T-cell (primary cell): ENCODE measurements around the gene HIPK2. TPM values are rescaled to one million over a fixed set of nuclear protein-coding genes. Genes with fewer than 3 reads are reported as not detected.

ENCODE experiments used
- ATAC-seq, 4 experiments: fragments of 200-7000 bp in 3 of 4; fragments of 150-1000 bp in 1 of 4; cut with Tn5 transposase; replicated peaks in 1 of 4; 1 replicate in 3 of 4; 2 replicates in 1 of 4; pipeline ENCODE4 v1.10.0; 2021; ENCODE audit warnings: moderate library complexity in 3 of 4, mild to moderate bottlenecking in 2 of 4, moderate number of reproducible peaks in 1 of 4
- CTCF ChIA-PET, 2 donors: fragments of 300-600 bp; sonication (Branson Sonifier 250); formaldehyde crosslinking; loops; one replicate each; lab custom pipeline; 2022; ENCODE audit warnings: antibody characterized with exemption in 2 of 2; lab: Charles Lee
- POLR2A ChIA-PET, 2 donors: fragments of 300-600 bp; sonication (Branson Sonifier 250); formaldehyde crosslinking; loops; one replicate each; lab custom pipeline; 2022; ENCODE audit warnings: antibody characterized with exemption in 2 of 2; lab: Charles Lee
- DNase-seq, 35 experiments: peaks; one replicate each; pipeline versions ENCODE4 v3.0.0 to v3.0.0-alpha.2; 2013 to 2023
- H3K27ac ChIP-seq: one replicate; pipeline ENCODE4 v1.5.1; 2013; ENCODE audit warnings: low read length
- H3K27me3 ChIP-seq, 2 experiments: replicated peaks in 1 of 2; 1 replicate in 1 of 2; 2 replicates in 1 of 2; pipeline versions ENCODE4 v1.6.1 to v1.7.0; 2013; ENCODE audit warnings: low read length in 1 of 2, mixed read lengths in 1 of 2; ENCODE audit not compliant: control insufficient read depth in 2 of 2, insufficient read depth in 2 of 2; ENCODE audit errors: extremely low read depth in 1 of 2
- H3K36me3 ChIP-seq, 2 donors: 1 replicate in 1 of 2; 2 replicates in 1 of 2; pipeline versions ENCODE4 v1.6.1 to v1.7.0; 2013; ENCODE audit warnings: low read length in 1 of 2; ENCODE audit not compliant: control insufficient read depth in 2 of 2, insufficient read depth in 1 of 2; ENCODE audit errors: extremely low read depth in 1 of 2
- H3K4me1 ChIP-seq, 2 experiments: 1 replicate in 1 of 2; 2 replicates in 1 of 2; pipeline versions ENCODE4 v1.6.1 to v1.7.0; 2013; ENCODE audit warnings: low read length in 2 of 2, mixed read lengths in 1 of 2; ENCODE audit not compliant: insufficient read depth in 2 of 2, control insufficient read depth in 1 of 2; ENCODE audit errors: extremely low read depth in 1 of 2
- H3K4me3 ChIP-seq, 2 donors: 1 replicate in 1 of 2; 2 replicates in 1 of 2; pipeline versions ENCODE4 v1.5.1 to v1.7.0; 2013; ENCODE audit warnings: mild to moderate bottlenecking in 2 of 2, low read length in 1 of 2, moderate library complexity in 1 of 2; ENCODE audit not compliant: control insufficient read depth in 1 of 2; ENCODE audit errors: extremely low read depth in 1 of 2
- H3K9me3 ChIP-seq: 2 replicates; pipeline ENCODE4 v1.7.0; 2013
- H3K27ac Mint-ChIP-seq, 2 donors: one replicate each; pipeline ENCODE4 v1.8.0; 2020 to 2021; ENCODE audit warnings: mild to moderate bottlenecking in 2 of 2, mixed read lengths in 2 of 2
- H3K27me3 Mint-ChIP-seq, 2 donors: one replicate each; pipeline ENCODE4 v1.8.0; 2021 to 2022; ENCODE audit warnings: mixed read lengths in 2 of 2
- H3K36me3 Mint-ChIP-seq: one replicate; pipeline ENCODE4 v1.8.0; 2021; ENCODE audit warnings: mixed read lengths
- H3K4me1 Mint-ChIP-seq, 3 donors: one replicate each; pipeline ENCODE4 v1.8.0; 2020 to 2022; ENCODE audit warnings: mixed read lengths in 3 of 3, mild to moderate bottlenecking in 1 of 3
- H3K4me3 Mint-ChIP-seq, 3 donors: one replicate each; pipeline ENCODE4 v1.8.0; 2020 to 2022; ENCODE audit warnings: mild to moderate bottlenecking in 3 of 3, mixed read lengths in 3 of 3, moderate library complexity in 3 of 3
- H3K9me3 Mint-ChIP-seq, 3 donors: one replicate each; pipeline ENCODE4 v1.8.0; 2020 to 2022; ENCODE audit warnings: mixed read lengths in 3 of 3
- WGBS: methylation state at CpG from one replicate; pipeline ENCODE4 v1.1.5; 2013; ENCODE audit warnings: missing lambda C conversion rate; ENCODE audit not compliant: insufficient coverage; 5-methylcytosine and 5-hydroxymethylcytosine counted together
- total RNA-seq, 35 experiments: library from RNA in 6 of 35; stranded (reverse) in 6 of 35; fragments of 120-200 nt in 1 of 35; gene quantifications; one replicate each; pipeline versions ENCODE4 v1.2.1 to v1.2.4 and lab custom pipeline; 2013 to 2026

Gene HIPK2
- total RNA-seq, 5 donors from 2014 or later (not counting 1 experiment from before 2014, with no cell fraction given), result 32.7 to 34.5 (median 33.5) TPM

- peaks cover 59% of the 10 kb centered on the region for H3K36me3 Mint-ChIP-seq
Observed at GRCh38 chr7:139571651-139572050, 206.1 kb downstream of the HIPK2 start.

GRCh38 chr7:139571190-139571589 is 206.6 kb downstream of the HIPK2 start:
- H3K4me3 Mint-ChIP-seq, result no peak overlapping the region
- Histone ChIP-seq H3K4me3 (no peak overlapping the region), H3K9me3 (no peaks in the 10 kb centered on the region), H3K36me3 (peaks cover 19 to 25% of the 10 kb centered on the region in 2 donors), H3K27me3 (no peaks in the 10 kb centered on the region), H3K4me1 (peaks cover under 1% of the 10 kb centered on the region in 2 experiments), H3K27ac (no peak overlapping the region)
- ChIA-PET POLR2A (no interaction called here), CTCF (no interaction called here)
- no peaks in the 10 kb centered on the region for H3K27me3 Mint-ChIP-seq
- DNase-seq, result no peak
- H3K9me3 Mint-ChIP-seq, result no peaks in the 10 kb centered on the region
- ATAC-seq, result no peak
- WGBS, result 83% methylated on average over 4 of the region's 20 CpGs
- no peak overlapping the region for H3K27ac Mint-ChIP-seq
- H3K36me3 Mint-ChIP-seq, result peaks cover 55% of the 10 kb centered on the region
- H3K4me1 Mint-ChIP-seq, result peaks cover 10 to 14% (median 11%) of the 10 kb centered on the region in 3 donors

More at GRCh38 chr7:139571651-139572050, 206.1 kb downstream of the HIPK2 start:
- Mint-ChIP-seq H3K9me3 (no peaks in the 10 kb centered on the region), H3K4me3 (no peak overlapping the region), H3K27ac (no peak overlapping the region), H3K4me1 (peaks cover 6 to 10% (median 7%) of the 10 kb centered on the region in 3 donors), H3K27me3 (no peaks in the 10 kb centered on the region)
- DNase-seq, result no peak
- 98% methylated on average over 18 of the region's 20 CpGs for WGBS
- Histone ChIP-seq H3K4me3 (no peak overlapping the region), H3K4me1 (no peaks in the 10 kb centered on the region), H3K36me3 (peaks cover 17 to 25% of the 10 kb centered on the region in 2 donors), H3K27me3 (no peaks in the 10 kb centered on the region), H3K27ac (no peak overlapping the region), H3K9me3 (no peaks in the 10 kb centered on the region)
- ChIA-PET CTCF (no interaction called here), POLR2A (no interaction called here)
- ATAC-seq, result no peak

- no peaks in the 10 kb centered on the region for H3K9me3 ChIP-seq
- no peak overlapping the region for H3K4me3 ChIP-seq
- H3K27me3 Mint-ChIP-seq, result no peaks in the 10 kb centered on the region
- H3K27ac ChIP-seq, result no peak overlapping the region
- CTCF ChIA-PET, result no interaction called here
- no peak overlapping the region for H3K4me3 Mint-ChIP-seq
- POLR2A ChIA-PET, result no interaction called here
- peaks cover 13 to 18% (median 17%) of the 10 kb centered on the region in 3 donors for H3K4me1 Mint-ChIP-seq
- no peak for ATAC-seq
- WGBS, result no CpG with 5 or more reads among the region's 5 CpGs
- H3K9me3 Mint-ChIP-seq, result no peaks in the 10 kb centered on the region
- H3K27me3 ChIP-seq, result no peaks in the 10 kb centered on the region
- peaks cover 21 to 25% of the 10 kb centered on the region in 2 donors for H3K36me3 ChIP-seq
- H3K4me1 ChIP-seq, result peaks cover 3% of the 10 kb centered on the region in 2 experiments
- H3K36me3 Mint-ChIP-seq, result peaks cover 52% of the 10 kb centered on the region
- no peak for DNase-seq
- H3K27ac Mint-ChIP-seq, result no peak overlapping the region
Observed at GRCh38 chr7:139570626-139571025, 207.2 kb downstream of the HIPK2 start.

GRCh38 chr7:139570119-139570518 is 207.7 kb downstream of the HIPK2 start:
- Mint-ChIP-seq H3K36me3 (peaks cover 47% of the 10 kb centered on the region), H3K27ac (no peak overlapping the region)
- 86% methylated on average over 8 of the region's 8 CpGs for WGBS

GRCh38 chr7:139568813-139569490 is 208.8 kb downstream of the HIPK2 start:
- H3K4me1 Mint-ChIP-seq, result peaks cover 25 to 33% (median 26%) of the 10 kb centered on the region in 3 donors
- H3K9me3 Mint-ChIP-seq, result no peaks in the 10 kb centered on the region
- Histone ChIP-seq H3K4me1 (peaks cover 3 to 5% of the 10 kb centered on the region in 2 experiments), H3K27ac (no peak overlapping the region), H3K4me3 (no peak overlapping the region), H3K9me3 (no peaks in the 10 kb centered on the region), H3K27me3 (no peaks in the 10 kb centered on the region), H3K36me3 (peaks cover 16% of the 10 kb centered on the region in 2 donors)
- CTCF ChIA-PET, result interaction anchor here in 1 of 2 donors (0.6 kb wide), 1 partner anchor 1967 kb away, joined by 3 read pairs; no protein-coding TSS in a partner anchor
- WGBS, result 100% methylated on average over 2 of the region's 12 CpGs
- H3K27ac Mint-ChIP-seq, result no peak overlapping the region
- POLR2A ChIA-PET, result no interaction called here
- ATAC-seq (no peak), DNase-seq (no peak)
- H3K4me3 Mint-ChIP-seq, result no peak overlapping the region
- peaks cover 43% of the 10 kb centered on the region for H3K36me3 Mint-ChIP-seq
- no peaks in the 10 kb centered on the region for H3K27me3 Mint-ChIP-seq

More at GRCh38 chr7:139570119-139570518, 207.7 kb downstream of the HIPK2 start:
- Histone ChIP-seq H3K36me3 (peaks cover 18 to 23% of the 10 kb centered on the region in 2 donors), H3K4me3 (no peak overlapping the region), H3K9me3 (no peaks in the 10 kb centered on the region), H3K27ac (no peak overlapping the region), H3K27me3 (no peaks in the 10 kb centered on the region), H3K4me1 (peaks cover 3% of the 10 kb centered on the region in 2 experiments)
- Mint-ChIP-seq H3K4me3 (no peak overlapping the region), H3K9me3 (no peaks in the 10 kb centered on the region), H3K27me3 (no peaks in the 10 kb centered on the region), H3K4me1 (peaks cover 17 to 23% (median 20%) of the 10 kb centered on the region in 3 donors)
- ATAC-seq, result no peak
- ChIA-PET POLR2A (no interaction called here), CTCF (no interaction called here)
- DNase-seq, result no peak

- Histone ChIP-seq H3K9me3 (no peaks in the 10 kb centered on the region), H3K36me3 (peaks cover 12 to 16% of the 10 kb centered on the region in 2 donors), H3K27me3 (no peaks in the 10 kb centered on the region), H3K4me3 (no peak overlapping the region), H3K4me1 (peaks cover 3 to 9% of the 10 kb centered on the region in 2 experiments), H3K27ac (no peak overlapping the region)
- Mint-ChIP-seq H3K4me1 (peaks cover 27 to 37% (median 32%) of the 10 kb centered on the region in 3 donors), H3K9me3 (no peaks in the 10 kb centered on the region), H3K27ac (no peak overlapping the region), H3K27me3 (no peaks in the 10 kb centered on the region), H3K36me3 (peaks cover 42% of the 10 kb centered on the region), H3K4me3 (no peak overlapping the region)
- DNase-seq (no peak), ATAC-seq (no peak)
- POLR2A ChIA-PET, result no interaction called here
- CTCF ChIA-PET, result no interaction called here
- 82% methylated on average over 2 of the region's 6 CpGs for WGBS
Observed at GRCh38 chr7:139568346-139568675, 209.5 kb downstream of the HIPK2 start.
